Body of pancreas (tissue), 4 donors: ENCODE data around the gene ACSF3.

Experiments
- CTCF ChIP-seq, 7 experiments: fragments of 450-650 bp in 4 of 7; fragments of 200-600 bp in 3 of 7; sonication (generic) in 3 of 7; IDR thresholded peaks; one replicate each; pipeline ENCODE4 v1.5.1; 2016 to 2019; ENCODE audit warnings: antibody characterized with exemption in 7 of 7
- POLR2A ChIP-seq, 3 donors: fragments of 450-650 bp; IDR thresholded peaks; one replicate each; pipeline ENCODE4 v1.6.1; 2016; ENCODE audit warnings: antibody characterized with exemption in 3 of 3, mild to moderate bottlenecking in 2 of 3

GRCh38 chr16:89179656-89180315 is 86.1 kb downstream of the ACSF3 start:
- TF ChIP-seq CTCF (IDR thresholded peaks at IDR 0.05) (no peak), POLR2A (IDR thresholded peaks at IDR 0.05) (no peak)
